Gastroesophageal sphincter (tissue), 4 donors: Measurements from ENCODE around the gene RUNX2. TPM values are rescaled to one million over a fixed set of nuclear protein-coding genes. Genes with fewer than 3 reads are reported as not detected.

Source experiments
- ATAC-seq: fragments of 150-250 bp; one replicate; pipeline ENCODE4 v1.9.1; 2016; ENCODE audit warnings: mild to moderate bottlenecking, moderate library complexity
- H3K27ac ChIP-seq, 4 donors: fragments of 200-600 bp; sonication (generic) in 3 of 4; 1 replicate in 3 of 4; 2 replicates in 1 of 4; pipeline ENCODE4 v1.5.1; 2016 to 2019
- H3K27me3 ChIP-seq: fragments of 200-600 bp; sonication (generic); one replicate; pipeline ENCODE4 v1.5.1; 2019
- H3K36me3 ChIP-seq, 2 donors: fragments of 200-600 bp; sonication (generic); one replicate each; pipeline ENCODE4 v1.5.1; 2019; ENCODE audit warnings: control low read depth in 1 of 2
- H3K4me1 ChIP-seq, 3 donors: fragments of 200-600 bp; sonication (generic); 1 replicate in 2 of 3; 2 replicates in 1 of 3; pipeline ENCODE4 v1.5.1; 2016 to 2019; ENCODE audit warnings: control low read depth in 2 of 3
- H3K4me3 ChIP-seq, 2 donors: fragments of 200-600 bp; sonication (generic); one replicate each; pipeline ENCODE4 v1.5.1; 2019; ENCODE audit warnings: mild to moderate bottlenecking in 1 of 2, moderate library complexity in 1 of 2
- H3K9me3 ChIP-seq, 3 donors: fragments of 200-600 bp; sonication (generic); one replicate each; pipeline ENCODE4 v1.5.1; 2017 to 2019; ENCODE audit warnings: control low read depth in 2 of 3
- CTCF ChIP-seq, 4 experiments: fragments of 200-600 bp in 2 of 4; fragments of 450-650 bp in 2 of 4; sonication (generic) in 1 of 4; IDR thresholded peaks; one replicate each; pipeline ENCODE4 v1.5.1; 2017 to 2019; ENCODE audit warnings: antibody characterized with exemption in 4 of 4, mild to moderate bottlenecking in 2 of 4, moderate library complexity in 2 of 4
- EP300 ChIP-seq: sonication (generic); formaldehyde crosslinking; IDR thresholded peaks from one replicate; pipeline ENCODE4 v1.6.1; 2017; ENCODE audit warnings: antibody characterized with exemption, mild to moderate bottlenecking
- POLR2A ChIP-seq, 2 donors: fragments of 450-650 bp; IDR thresholded peaks; one replicate each; pipeline ENCODE4 v1.6.1; 2017; ENCODE audit warnings: antibody characterized with exemption in 2 of 2, mild to moderate bottlenecking in 2 of 2, moderate library complexity in 1 of 2
- POLR2AphosphoS5 ChIP-seq: sonication (generic); formaldehyde crosslinking; IDR thresholded peaks from one replicate; pipeline ENCODE4 v1.6.1; 2017; ENCODE audit warnings: antibody characterized with exemption
- WGBS, 2 donors: methylation state at CpG; one replicate each; pipeline ENCODE4 v1.1.5; 2018; ENCODE audit warnings: low coverage in 1 of 2; 5-methylcytosine and 5-hydroxymethylcytosine counted together
- total RNA-seq, 4 donors: library from RNA; depleted of rRNA; stranded (reverse); fragments of >200 nt; gene quantifications; one replicate each; pipeline ENCODE4 v1.1.0, GENCODE V29; 2016

Gene RUNX2
- total RNA-seq, 4 donors from 2014 or later: 0.16 to 0.94 (median 0.65) TPM

- no peak overlapping the region for H3K4me3 ChIP-seq
- no peaks in the 10 kb centered on the region for H3K27me3 ChIP-seq
- H3K9me3 ChIP-seq: peaks cover 0 to 40% (median 0%) of the 10 kb centered on the region in 3 donors
- no peak for ATAC-seq
- no peaks in the 10 kb centered on the region for H3K36me3 ChIP-seq
- no peak overlapping the region for H3K27ac ChIP-seq
- H3K4me1 ChIP-seq: no peaks in the 10 kb centered on the region
- TF ChIP-seq EP300: no peak
These were observed 356.9 kb downstream of the RUNX2 start for GRCh38 chr6:45685076-45685475.

GRCh38 chr6:45686841-45687569 lies 358.9 kb downstream of the RUNX2 start:
- Histone ChIP-seq H3K36me3 (no peaks in the 10 kb centered on the region), H3K4me1 (no peaks in the 10 kb centered on the region), H3K27ac (no peak overlapping the region), H3K27me3 (no peaks in the 10 kb centered on the region), H3K4me3 (no peak overlapping the region), H3K9me3 (peaks cover 0 to 20% (median 0%) of the 10 kb centered on the region in 3 donors)
- 89 to 95% methylated on average over 5 of the region's 8 CpGs for WGBS, 2 donors
- no peak for ATAC-seq
- TF ChIP-seq POLR2AphosphoS5 (no peak), CTCF (IDR thresholded peaks at IDR 0.05) (no peak), EP300 (no peak), POLR2A (IDR thresholded peaks at IDR 0.05) (no peak)

- WGBS, 2 donors: 86 to 90% methylated on average over 4 of the region's 9 CpGs
- Histone ChIP-seq H3K4me3 (no peak overlapping the region), H3K27me3 (no peaks in the 10 kb centered on the region), H3K4me1 (no peaks in the 10 kb centered on the region), H3K9me3 (peaks cover 0 to 15% (median 0%) of the 10 kb centered on the region in 3 donors), H3K27ac (no peak overlapping the region), H3K36me3 (no peaks in the 10 kb centered on the region)
- ATAC-seq: no peak
- TF ChIP-seq CTCF (IDR thresholded peaks at IDR 0.05) (no peak), EP300 (no peak), POLR2AphosphoS5 (no peak), POLR2A (IDR thresholded peaks at IDR 0.05) (no peak)
These were observed 359.4 kb downstream of the RUNX2 start for GRCh38 chr6:45687570-45687969.

- TF ChIP-seq CTCF (IDR thresholded peaks at IDR 0.05) (no peak), POLR2A (IDR thresholded peaks at IDR 0.05) (no peak), POLR2AphosphoS5 (no peak), EP300 (no peak)
- Histone ChIP-seq H3K27me3 (no peaks in the 10 kb centered on the region), H3K4me1 (no peaks in the 10 kb centered on the region), H3K9me3 (peaks cover 0 to 12% (median 0%) of the 10 kb centered on the region in 3 donors), H3K27ac (no peak overlapping the region), H3K4me3 (no peak overlapping the region), H3K36me3 (no peaks in the 10 kb centered on the region)
- ATAC-seq: no peak
- WGBS, 2 donors: 89 to 92% methylated on average over 1 of the region's 1 CpG
These were observed 360.1 kb downstream of the RUNX2 start for GRCh38 chr6:45688180-45688579.

- H3K27me3 ChIP-seq: no peaks in the 10 kb centered on the region
- H3K27ac ChIP-seq: no peak overlapping the region
- no peaks in the 10 kb centered on the region for H3K4me1 ChIP-seq
- no CpG with 5 or more reads among the region's 2 CpGs for WGBS, 2 donors
- no peak overlapping the region for H3K4me3 ChIP-seq
- no peak for ATAC-seq
- no peaks in the 10 kb centered on the region for H3K9me3 ChIP-seq
- no peaks in the 10 kb centered on the region for H3K36me3 ChIP-seq
- TF ChIP-seq EP300 (no peak), CTCF (IDR thresholded peaks at IDR 0.05) (no peak), POLR2AphosphoS5 (no peak), POLR2A (IDR thresholded peaks at IDR 0.05) (no peak)
These were observed 361.9 kb downstream of the RUNX2 start for GRCh38 chr6:45689926-45690615.
